ENCODE data around the gene KDM6B.
A peak's percentile ranks its signal among the peaks of the same experiment; 100 is the strongest.

KDM6B gene

GRCh38 chr17:7841915-7842379, 7.9 kb downstream of the KDM6B start (continued):
- no peak for TF ChIP-seq ATF2 (tag by site-specific recombination; IDR thresholded peaks at IDR 0.05; ENCODE audit: low read depth)
- no peak for TF ChIP-seq PRDM6 (tag by site-specific recombination; IDR thresholded peaks at IDR 0.05)
- TF ChIP-seq ZNF121 (tag by site-specific recombination; IDR thresholded peaks at IDR 0.05), result no peak
- TF ChIP-seq ZNF529 (tag by site-specific recombination; IDR thresholded peaks at IDR 0.05; ENCODE audit: insufficient replicate concordance), result no peak
- TF ChIP-seq ZNF114 (tag by site-specific recombination; IDR thresholded peaks at IDR 0.05), result no peak
- no peak for TF ChIP-seq ZFP3 (tag by site-specific recombination; IDR thresholded peaks at IDR 0.05; ENCODE audit: low read depth)
- TF ChIP-seq ZNF513 (tag by site-specific recombination; IDR thresholded peaks at IDR 0.05), result no peak
- TF ChIP-seq ZNF600 (tag by site-specific recombination; IDR thresholded peaks at IDR 0.05), result 0 out of 2 replicates have a peak, but pooled peaks have one; percentile 14
- no peak for TF ChIP-seq ZNF24 (tag by site-specific recombination; IDR thresholded peaks at IDR 0.05)
- no peak for TF ChIP-seq ZNF157 (tag by site-specific recombination; IDR thresholded peaks at IDR 0.05)
- no peak for TF ChIP-seq PRDM4 (tag by site-specific recombination; IDR thresholded peaks at IDR 0.05)
- TF ChIP-seq CTCF (tag by site-specific recombination; IDR thresholded peaks at IDR 0.05), result 0 out of 2 replicates have a peak, but pooled peaks have one; percentile 6
- peak; percentile 17; the same call in 1 of the 2 replicates for TF ChIP-seq ZNF341 (tag by site-specific recombination; IDR thresholded peaks at IDR 0.05; ENCODE audit: low read depth)
- TF ChIP-seq ZNF621 (tag by site-specific recombination; IDR thresholded peaks at IDR 0.05), result no peak
- no peak for TF ChIP-seq ZNF280D (tag by site-specific recombination; IDR thresholded peaks at IDR 0.05)
- TF ChIP-seq ZNF335 (tag by site-specific recombination; conservative IDR thresholded peaks at IDR 0.05), result peak; percentile 94
- TF ChIP-seq ZNF658 (tag by site-specific recombination; IDR thresholded peaks at IDR 0.05), result no peak
- no peak for TF ChIP-seq ZNF394 (tag by site-specific recombination; IDR thresholded peaks at IDR 0.05; ENCODE audit: borderline replicate concordance)
- TF ChIP-seq ZNF544 (tag by site-specific recombination; IDR thresholded peaks at IDR 0.05), result no peak
- TF ChIP-seq GFI1B (tag by site-specific recombination; IDR thresholded peaks at IDR 0.05), result no peak
- TF ChIP-seq SALL2 (tag by site-specific recombination; IDR thresholded peaks at IDR 0.05; ENCODE audit: borderline replicate concordance), result no peak
- TF ChIP-seq REPIN1 (tag by site-specific recombination; IDR thresholded peaks at IDR 0.05; ENCODE audit: low read depth), result no peak
- TF ChIP-seq HOXA7 (CRISPR knock-in tag; IDR thresholded peaks at IDR 0.05; ENCODE audit: borderline replicate concordance), result no peak
- TF ChIP-seq ZNF10 (tag by site-specific recombination; IDR thresholded peaks at IDR 0.05), result no peak
- peak; percentile 53; the same call in 1 of the 2 replicates for TF ChIP-seq ZBTB10 (tag by site-specific recombination; IDR thresholded peaks at IDR 0.05)
